Smooth muscle cell (in vitro differentiated cells): ENCODE results near the gene FYB2. TPM values are rescaled to one million over a fixed set of nuclear protein-coding genes. Genes with fewer than 3 reads are reported as not detected.

Experiments used
- DNase-seq: peaks from one replicate; lab custom pipeline; 2025; ENCODE audit not compliant: unreplicated experiment; lab: John Stamatoyannopoulos, UW
- H2AFZ ChIP-seq: fragments of 200-600 bp; sonication (generic); 2 replicates; pipeline ENCODE4 v1.6.0; 2016; ENCODE audit warnings: antibody characterized with exemption, low read depth, mild to moderate bottlenecking
- H3F3A ChIP-seq: fragments of 200-600 bp; sonication (generic); 2 replicates; pipeline ENCODE4 v1.6.0; 2017; ENCODE audit warnings: antibody characterized with exemption, low read depth
- H3K27ac ChIP-seq: fragments of 200-600 bp; sonication (generic); 2 replicates; pipeline ENCODE4 v1.5.1; 2016; ENCODE audit warnings: low read depth, mild to moderate bottlenecking
- H3K27me3 ChIP-seq: fragments of 200-600 bp; sonication (generic); 2 replicates; pipeline ENCODE4 v1.6.1; 2016; ENCODE audit warnings: low read depth, mild to moderate bottlenecking
- H3K36me3 ChIP-seq: fragments of 200-600 bp; sonication (generic); 2 replicates; pipeline ENCODE4 v1.5.1; 2016; ENCODE audit warnings: low read depth
- H3K4me1 ChIP-seq: fragments of 200-600 bp; sonication (generic); 2 replicates; pipeline ENCODE4 v1.5.1; 2016; ENCODE audit warnings: low read depth
- H3K4me2 ChIP-seq: fragments of 200-600 bp; sonication (generic); 2 replicates; pipeline ENCODE4 v1.6.0; 2016; ENCODE audit warnings: mild to moderate bottlenecking
- H3K4me3 ChIP-seq: fragments of 200-600 bp; sonication (generic); 2 replicates; pipeline ENCODE4 v1.5.1; 2016; ENCODE audit warnings: mild to moderate bottlenecking
- H3K79me2 ChIP-seq: fragments of 200-600 bp; sonication (generic); 2 replicates; pipeline ENCODE4 v1.6.0; 2016; ENCODE audit warnings: low read depth, mild to moderate bottlenecking
- H3K9ac ChIP-seq: fragments of 200-600 bp; sonication (generic); 2 replicates; pipeline ENCODE4 v1.6.0; 2016; ENCODE audit warnings: low read depth
- H3K9me3 ChIP-seq: fragments of 200-600 bp; sonication (generic); replicated peaks from 2 replicates; pipeline ENCODE4 v1.5.1; 2016; ENCODE audit warnings: low read depth
- H4K20me1 ChIP-seq: fragments of 200-600 bp; sonication (generic); 2 replicates; pipeline ENCODE4 v1.6.0; 2016; ENCODE audit warnings: low read depth
- WGBS: methylation state at CpG from one replicate; pipeline ENCODE4 v1.1.7; 2016; ENCODE audit warnings: low lambda C conversion rate; 5-methylcytosine and 5-hydroxymethylcytosine counted together
- polyA plus RNA-seq: library from polyadenylated mRNA; unstranded; fragments of >200 nt; fragmentation: Nextera tagmentation; extraction: Ambion mirVana; gene quantifications from 2 replicates; pipeline ENCODE4 v1.2.1, GENCODE V29; 2016
- total RNA-seq: library from RNA; depleted of rRNA; stranded (reverse); fragments of >200 nt; gene quantifications from 2 replicates; pipeline ENCODE4 v1.2.3, GENCODE V29; 2014
- TF ChIP-seq, protein P1 (sequence below): fragments of 200-600 bp; sonication (generic); IDR thresholded peaks from 2 replicates; pipeline ENCODE4 v1.5.1; 2017; ENCODE audit warnings: borderline replicate concordance, mild to moderate bottlenecking, antibody characterized with exemption; ENCODE audit not compliant: insufficient read depth, poor library complexity, severe bottlenecking

The FYB2 gene
- total and polyA plus RNA-seq, 2 experiments from 2014 or later, result 0.65 to 3.6 TPM

DNA sequence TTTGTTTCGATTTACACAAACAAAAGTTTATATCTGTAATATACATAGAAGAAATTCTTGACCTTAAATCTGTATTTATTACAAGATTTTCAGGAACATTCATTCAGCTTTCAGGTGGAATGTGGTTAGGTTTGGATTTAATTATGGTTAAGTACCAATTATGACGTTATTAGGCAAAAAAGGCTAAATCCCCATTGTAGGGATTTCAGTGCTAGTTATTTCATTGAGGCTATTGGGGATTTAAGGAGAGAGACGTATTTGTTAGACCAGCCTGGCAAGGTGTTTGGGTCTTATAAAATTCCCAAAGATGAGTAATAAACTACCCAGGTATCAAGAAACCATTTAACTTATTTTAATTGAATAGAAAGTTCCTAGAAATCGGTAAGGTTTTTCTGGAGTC, 148.1 kb downstream of the FYB2 start:
- DNase-seq, result no peak
- Histone ChIP-seq H3K4me1 (no peaks in the 10 kb centered on the region), H3K9me3 (no peaks in the 10 kb centered on the region), H3K79me2 (no peaks in the 10 kb centered on the region), H2AFZ (no peak overlapping the region), H4K20me1 (no peaks in the 10 kb centered on the region), H3K4me2 (no peak overlapping the region), H3K4me3 (no peak overlapping the region), H3K27ac (no peak overlapping the region), H3K9ac (no peak overlapping the region), H3K36me3 (no peaks in the 10 kb centered on the region), H3K27me3 (no peaks in the 10 kb centered on the region), H3F3A (no peaks in the 10 kb centered on the region)
- 95% methylated on average over 4 of the region's 4 CpGs for WGBS
- TF ChIP-seq, protein P1, sequence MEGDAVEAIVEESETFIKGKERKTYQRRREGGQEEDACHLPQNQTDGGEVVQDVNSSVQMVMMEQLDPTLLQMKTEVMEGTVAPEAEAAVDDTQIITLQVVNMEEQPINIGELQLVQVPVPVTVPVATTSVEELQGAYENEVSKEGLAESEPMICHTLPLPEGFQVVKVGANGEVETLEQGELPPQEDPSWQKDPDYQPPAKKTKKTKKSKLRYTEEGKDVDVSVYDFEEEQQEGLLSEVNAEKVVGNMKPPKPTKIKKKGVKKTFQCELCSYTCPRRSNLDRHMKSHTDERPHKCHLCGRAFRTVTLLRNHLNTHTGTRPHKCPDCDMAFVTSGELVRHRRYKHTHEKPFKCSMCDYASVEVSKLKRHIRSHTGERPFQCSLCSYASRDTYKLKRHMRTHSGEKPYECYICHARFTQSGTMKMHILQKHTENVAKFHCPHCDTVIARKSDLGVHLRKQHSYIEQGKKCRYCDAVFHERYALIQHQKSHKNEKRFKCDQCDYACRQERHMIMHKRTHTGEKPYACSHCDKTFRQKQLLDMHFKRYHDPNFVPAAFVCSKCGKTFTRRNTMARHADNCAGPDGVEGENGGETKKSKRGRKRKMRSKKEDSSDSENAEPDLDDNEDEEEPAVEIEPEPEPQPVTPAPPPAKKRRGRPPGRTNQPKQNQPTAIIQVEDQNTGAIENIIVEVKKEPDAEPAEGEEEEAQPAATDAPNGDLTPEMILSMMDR, result no peak

DNA sequence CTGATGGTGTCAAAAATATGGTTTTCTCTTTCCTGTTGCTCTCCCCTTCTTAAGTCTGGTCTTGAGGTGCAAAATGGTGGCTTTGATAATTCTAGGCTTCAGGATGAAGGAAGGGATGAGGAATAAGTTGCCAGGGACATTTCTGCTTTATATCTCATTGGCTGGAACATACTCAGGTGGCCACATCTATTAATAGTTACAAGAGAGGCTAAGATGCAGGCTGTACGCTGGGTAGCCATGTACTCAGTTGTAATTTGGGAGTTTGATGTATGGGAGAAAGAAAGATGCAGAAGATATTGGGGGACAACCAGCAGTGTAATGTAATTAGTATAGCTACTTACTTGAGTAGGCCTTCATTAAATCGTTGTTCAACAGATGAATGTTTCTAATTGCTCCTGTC, 148.9 kb downstream of the FYB2 start:
- H3K79me2 ChIP-seq, result no peaks in the 10 kb centered on the region
- no peak overlapping the region for H3K4me3 ChIP-seq
- H3K4me2 ChIP-seq, result no peak overlapping the region
- H3K36me3 ChIP-seq, result no peaks in the 10 kb centered on the region
- no peaks in the 10 kb centered on the region for H3F3A ChIP-seq
- TF ChIP-seq, protein P1, result no peak
- H3K27ac ChIP-seq, result no peak overlapping the region
- no peaks in the 10 kb centered on the region for H3K9me3 ChIP-seq
- H3K27me3 ChIP-seq, result no peaks in the 10 kb centered on the region
- H3K4me1 ChIP-seq, result no peaks in the 10 kb centered on the region
- WGBS, result 95% methylated on average over 2 of the region's 2 CpGs
- no peaks in the 10 kb centered on the region for H4K20me1 ChIP-seq
- no peak overlapping the region for H2AFZ ChIP-seq
- no peak for DNase-seq
- H3K9ac ChIP-seq, result no peak overlapping the region

Other genes starting within 250 kb of the FYB2 start
- gene PLPP3, start 239.8 kb downstream of the FYB2 start, total RNA-seq, result 74.3 and 81.5 TPM in 2 replicates
- 48.5 and 56.9 TPM in 2 replicates for gene PLPP3, start 239.8 kb downstream of the FYB2 start, polyA plus RNA-seq
- 1.3 and 1.8 TPM in 2 replicates for gene PRKAA2, start 174.1 kb downstream of the FYB2 start, total RNA-seq
- 0.17 and 0.50 TPM in 2 replicates for gene PRKAA2, start 174.1 kb downstream of the FYB2 start, polyA plus RNA-seq
- gene C8A, start 35.4 kb upstream of the FYB2 start, total RNA-seq, result not detected in 2 replicates
- not detected in 2 replicates for gene C8A, start 35.4 kb upstream of the FYB2 start, polyA plus RNA-seq
- gene C8B, start 146.6 kb upstream of the FYB2 start, total RNA-seq, result 0.09 TPM in 1 of 2 replicates, not detected in the other
- not detected in 2 replicates for gene C8B, start 146.6 kb upstream of the FYB2 start, polyA plus RNA-seq